HUES6 (cell line): ENCODE results near the gene FARP1.

Experiments
- H3K27ac ChIP-seq: 2 replicates; pipeline ENCODE4 v1.7.0; 2013; ENCODE audit warnings: low read depth, mild to moderate bottlenecking, low read length, inconsistent platforms
- H3K27me3 ChIP-seq: 2 replicates; pipeline ENCODE4 v1.6.1; 2013; ENCODE audit warnings: low read length; ENCODE audit not compliant: control insufficient read depth, insufficient read depth
- H3K36me3 ChIP-seq: 2 replicates; pipeline ENCODE4 v1.6.1; 2013; ENCODE audit warnings: low read length; ENCODE audit not compliant: control insufficient read depth, insufficient read depth
- H3K4me1 ChIP-seq: 2 replicates; pipeline ENCODE4 v1.6.1; 2013; ENCODE audit warnings: low read length; ENCODE audit not compliant: control insufficient read depth, insufficient read depth
- H3K4me3 ChIP-seq: 2 replicates; pipeline ENCODE4 v1.5.1; 2013; ENCODE audit warnings: low read depth, low read length
- H3K9ac ChIP-seq: one replicate; pipeline ENCODE4 v1.6.1; 2013; ENCODE audit warnings: mild to moderate bottlenecking, low read length
- H3K9me3 ChIP-seq: 2 replicates; pipeline ENCODE4 v1.6.1; 2013; ENCODE audit warnings: low read depth, low read length; ENCODE audit not compliant: control insufficient read depth, insufficient read depth

The FARP1 gene

DNA sequence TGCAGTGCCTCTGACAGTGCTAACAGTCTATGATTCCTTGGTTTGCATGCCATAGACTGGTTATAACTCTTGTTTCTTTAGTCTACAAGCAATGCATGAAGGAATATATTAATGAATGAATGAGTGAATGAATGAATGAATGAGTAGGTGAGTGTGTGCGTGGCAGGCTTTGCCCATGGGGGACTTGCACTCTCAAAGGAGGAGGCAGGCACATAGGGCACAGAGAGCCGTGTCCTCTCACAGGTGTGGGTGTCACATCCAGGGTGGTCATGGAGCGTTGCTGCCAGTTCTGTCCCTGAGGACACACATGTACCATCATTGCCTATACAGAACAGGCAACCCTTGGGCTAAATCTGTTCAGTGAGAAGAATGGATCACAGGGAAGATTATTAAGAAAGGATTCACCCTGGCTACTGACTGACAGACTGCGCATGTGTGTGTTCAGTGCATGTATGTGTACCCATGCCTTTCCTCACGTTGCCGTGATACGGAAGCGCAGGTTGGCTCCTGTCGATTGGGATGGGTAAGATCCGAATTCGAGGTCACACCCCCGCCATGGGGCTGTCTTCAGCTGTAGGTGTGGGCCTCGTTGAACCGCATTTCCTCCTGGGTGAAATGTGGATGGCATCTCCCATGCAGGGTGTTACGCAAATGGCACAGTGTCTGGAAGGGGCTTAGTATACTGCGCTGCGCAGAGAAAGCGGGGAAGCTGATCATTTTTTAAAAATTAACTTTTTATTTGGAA lies 272.6 kb downstream of the FARP1 start:
- Histone ChIP-seq H3K9me3 (no peaks in the 10 kb centered on the region), H3K4me3 (no peak overlapping the region), H3K27me3 (no peaks in the 10 kb centered on the region), H3K36me3 (peaks cover 20% of the 10 kb centered on the region), H3K9ac (no peak overlapping the region), H3K27ac (no peak overlapping the region), H3K4me1 (no peaks in the 10 kb centered on the region)

GRCh38 chr13:98416408-98416807 lies 273.5 kb downstream of the FARP1 start:
- H3K4me3 ChIP-seq, result no peak overlapping the region
- H3K36me3 ChIP-seq, result peaks cover 22% of the 10 kb centered on the region
- H3K9me3 ChIP-seq, result no peaks in the 10 kb centered on the region
- H3K9ac ChIP-seq, result no peak overlapping the region
- H3K27ac ChIP-seq, result no peak overlapping the region
- no peaks in the 10 kb centered on the region for H3K4me1 ChIP-seq
- no peaks in the 10 kb centered on the region for H3K27me3 ChIP-seq

- Histone ChIP-seq H3K27ac (no peak overlapping the region), H3K27me3 (no peaks in the 10 kb centered on the region), H3K36me3 (peaks cover 18% of the 10 kb centered on the region), H3K4me1 (no peaks in the 10 kb centered on the region), H3K9me3 (no peaks in the 10 kb centered on the region), H3K9ac (no peak overlapping the region), H3K4me3 (no peak overlapping the region)
Observed at GRCh38 chr13:98419786-98420553, 277.1 kb downstream of the FARP1 start.

DNA sequence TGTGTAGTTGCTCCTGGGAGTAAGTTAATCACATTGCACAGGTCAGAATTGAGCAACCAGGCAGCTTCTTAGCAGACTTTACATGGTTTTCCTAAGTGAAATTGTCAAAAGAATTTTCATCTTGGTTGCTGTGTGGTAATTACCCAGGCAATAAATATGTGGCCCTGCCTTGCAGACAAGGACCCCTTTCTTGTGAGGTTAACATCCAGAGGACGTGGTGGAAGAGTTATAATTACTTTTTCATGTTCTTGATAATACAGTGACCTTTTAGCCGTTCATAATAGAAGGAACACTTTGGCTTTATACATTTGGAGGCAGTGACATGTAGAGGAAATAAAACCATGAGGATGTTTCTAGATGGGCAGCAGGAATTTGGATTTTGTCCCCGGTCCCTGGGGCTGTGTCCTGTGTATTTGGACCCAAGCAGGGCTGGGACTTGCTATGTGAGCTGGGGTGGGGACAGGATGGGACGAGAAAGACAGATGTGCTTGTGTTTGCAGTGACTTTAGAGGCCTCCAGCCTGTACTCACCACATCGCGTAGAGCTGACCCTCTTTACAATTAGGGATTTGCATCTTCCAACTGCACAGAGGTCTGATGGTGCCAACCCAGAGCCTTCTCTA lies 277.8 kb downstream of the FARP1 start:
- H3K27me3 ChIP-seq, result no peaks in the 10 kb centered on the region
- H3K4me1 ChIP-seq, result no peaks in the 10 kb centered on the region
- H3K9me3 ChIP-seq, result no peaks in the 10 kb centered on the region
- peaks cover 14% of the 10 kb centered on the region for H3K36me3 ChIP-seq
- H3K9ac ChIP-seq, result no peak overlapping the region
- H3K27ac ChIP-seq, result no peak overlapping the region
- H3K4me3 ChIP-seq, result no peak overlapping the region

DNA sequence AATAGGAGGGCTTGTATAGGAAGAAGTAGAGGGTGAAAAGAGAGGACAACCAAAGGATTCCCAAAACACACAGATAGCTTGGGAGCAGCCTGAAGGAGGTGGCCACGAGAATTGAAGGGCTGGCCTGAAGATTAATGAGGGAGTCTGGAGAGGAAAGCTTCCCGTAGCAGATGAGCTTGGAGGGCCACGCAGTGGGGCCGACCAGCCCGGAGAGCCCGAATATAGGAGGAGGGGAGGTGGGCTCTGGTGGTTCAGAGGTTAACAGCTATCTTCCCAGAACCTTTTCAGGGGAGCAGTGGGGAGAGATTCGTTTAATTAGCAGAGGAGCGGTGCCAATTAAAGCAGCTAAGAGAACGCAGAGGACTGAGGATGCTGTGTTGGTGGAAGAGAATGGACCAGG lies 279.2 kb downstream of the FARP1 start:
- Histone ChIP-seq H3K27ac (no peak overlapping the region), H3K36me3 (peaks cover 16% of the 10 kb centered on the region), H3K4me3 (no peak overlapping the region), H3K4me1 (no peaks in the 10 kb centered on the region), H3K9me3 (no peaks in the 10 kb centered on the region), H3K9ac (no peak overlapping the region), H3K27me3 (no peaks in the 10 kb centered on the region)

- Histone ChIP-seq H3K4me1 (no peaks in the 10 kb centered on the region), H3K27ac (no peak overlapping the region), H3K4me3 (no peak overlapping the region), H3K9me3 (no peaks in the 10 kb centered on the region), H3K27me3 (no peaks in the 10 kb centered on the region), H3K9ac (no peak overlapping the region), H3K36me3 (peaks cover 17% of the 10 kb centered on the region)
Observed at GRCh38 chr13:98423417-98423816, 280.5 kb downstream of the FARP1 start.

DNA sequence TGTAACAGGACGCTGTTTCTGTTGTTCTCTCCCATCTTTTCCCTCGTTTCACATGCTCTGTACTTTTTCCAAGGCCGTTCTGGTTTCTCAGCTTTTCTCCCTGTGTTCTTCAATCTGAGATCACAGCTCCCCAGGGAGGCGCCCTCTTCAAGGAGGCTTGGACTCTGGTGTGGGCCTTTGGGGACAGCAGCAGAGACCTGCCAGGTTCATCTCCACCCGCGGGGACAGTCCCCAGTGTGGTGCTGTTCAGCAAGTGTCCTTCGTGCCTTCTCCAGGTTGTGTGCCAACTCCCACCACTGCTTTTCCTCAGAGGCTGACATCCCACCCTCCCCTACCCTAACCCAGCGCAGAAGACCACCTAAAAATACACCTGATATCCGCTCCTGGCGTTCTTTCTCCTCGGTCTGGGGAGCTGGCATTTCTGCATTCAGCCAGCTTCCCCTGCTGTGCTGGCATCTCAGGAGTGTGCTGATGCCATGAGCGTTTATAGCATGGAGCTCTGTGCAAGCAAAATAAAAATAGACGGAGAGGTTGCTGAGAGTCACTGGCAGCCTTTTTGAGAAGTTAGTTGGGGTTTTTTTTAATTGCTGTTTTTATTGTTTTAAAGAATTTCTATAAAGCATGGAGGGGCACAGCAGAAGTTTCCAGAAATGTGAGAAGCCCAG lies 284.6 kb downstream of the FARP1 start:
- H3K4me3 ChIP-seq, result no peak overlapping the region
- no peaks in the 10 kb centered on the region for H3K4me1 ChIP-seq
- no peaks in the 10 kb centered on the region for H3K9me3 ChIP-seq
- no peak overlapping the region for H3K9ac ChIP-seq
- H3K27me3 ChIP-seq, result no peaks in the 10 kb centered on the region
- H3K36me3 ChIP-seq, result peaks cover 14% of the 10 kb centered on the region
- no peak overlapping the region for H3K27ac ChIP-seq

DNA sequence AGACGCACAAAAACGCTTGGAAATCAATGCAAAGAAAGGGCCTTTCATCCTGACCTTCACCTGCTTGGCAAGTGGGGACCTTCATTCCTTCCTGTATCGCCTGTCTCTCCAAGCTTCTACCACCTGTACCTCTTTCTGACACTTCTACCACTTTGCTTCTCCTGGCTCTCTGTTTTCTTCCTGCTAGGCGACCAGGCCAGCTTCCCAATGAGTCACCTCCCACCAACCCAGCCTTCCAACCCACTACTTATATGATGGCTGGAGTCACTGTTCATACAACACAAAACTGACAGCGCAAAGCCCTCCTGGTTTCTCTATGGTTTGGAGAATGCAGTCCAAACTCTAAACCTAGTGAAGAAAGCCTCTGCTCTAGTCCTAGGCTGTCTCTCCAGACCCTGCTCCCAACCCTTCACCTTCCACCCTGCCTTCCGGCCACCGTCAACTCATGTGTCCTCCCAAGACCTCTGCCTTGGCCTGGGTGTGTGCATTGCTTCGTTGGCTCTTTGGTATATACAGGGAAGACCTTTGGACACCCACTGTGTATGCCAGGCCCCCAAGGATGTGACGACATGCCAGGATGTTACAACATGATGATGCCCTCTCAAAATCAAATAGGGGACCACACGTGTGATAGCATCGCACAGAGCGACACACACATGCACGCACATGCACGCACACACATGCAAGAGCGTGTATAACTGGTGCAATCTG lies 285.5 kb downstream of the FARP1 start:
- H3K4me1 ChIP-seq, result no peaks in the 10 kb centered on the region
- no peaks in the 10 kb centered on the region for H3K9me3 ChIP-seq
- no peak overlapping the region for H3K27ac ChIP-seq
- H3K27me3 ChIP-seq, result no peaks in the 10 kb centered on the region
- peaks cover 11% of the 10 kb centered on the region for H3K36me3 ChIP-seq
- H3K4me3 ChIP-seq, result no peak overlapping the region
- H3K9ac ChIP-seq, result no peak overlapping the region

- no peaks in the 10 kb centered on the region for H3K4me1 ChIP-seq
- no peak overlapping the region for H3K9ac ChIP-seq
- peaks cover 11% of the 10 kb centered on the region for H3K36me3 ChIP-seq
- H3K27me3 ChIP-seq, result no peaks in the 10 kb centered on the region
- H3K4me3 ChIP-seq, result no peak overlapping the region
- no peaks in the 10 kb centered on the region for H3K9me3 ChIP-seq
- no peak overlapping the region for H3K27ac ChIP-seq
Observed at GRCh38 chr13:98429081-98429480, 286.2 kb downstream of the FARP1 start.

- Histone ChIP-seq H3K27ac (no peak overlapping the region), H3K9ac (no peak overlapping the region), H3K9me3 (no peaks in the 10 kb centered on the region), H3K27me3 (no peaks in the 10 kb centered on the region), H3K4me3 (no peak overlapping the region), H3K36me3 (peaks cover 9% of the 10 kb centered on the region), H3K4me1 (no peaks in the 10 kb centered on the region)
Observed at GRCh38 chr13:98429531-98429930, 286.6 kb downstream of the FARP1 start.
